ENCODE data around the gene FYN.

DNA sequence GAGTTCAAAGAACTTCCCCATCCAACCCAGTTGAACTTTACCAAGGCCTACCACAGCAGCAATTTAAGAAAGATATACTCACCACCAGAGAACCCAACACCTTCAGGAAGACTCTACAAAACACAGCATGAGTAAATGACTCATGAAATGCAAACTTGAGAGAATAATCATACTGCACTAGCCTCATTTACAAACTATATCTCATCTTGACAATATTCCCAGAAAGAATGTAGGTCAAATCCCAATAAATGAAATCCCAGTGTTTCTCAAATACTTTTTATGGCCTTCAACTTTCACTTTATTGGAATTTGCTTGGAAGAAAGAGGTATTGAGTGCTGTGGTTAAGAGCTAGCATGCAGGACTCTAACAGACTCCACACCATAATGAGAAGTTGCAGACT, 60.0 kb downstream of the FYN start:
- TF ChIP-seq BHLHE40 (IDR thresholded peaks at IDR 0.05; ENCODE audit: borderline replicate concordance) = no peak
- TF ChIP-seq CTBP1 (IDR thresholded peaks at IDR 0.05; ENCODE audit: borderline replicate concordance) = no peak
- no peak for TF ChIP-seq ELF4 (IDR thresholded peaks at IDR 0.05)
- TF ChIP-seq LEF1 (IDR thresholded peaks at IDR 0.05; ENCODE audit: borderline replicate concordance) = no peak
- TF ChIP-seq SP1 (IDR thresholded peaks at IDR 0.05) = no peak
- TF ChIP-seq, protein P1, sequence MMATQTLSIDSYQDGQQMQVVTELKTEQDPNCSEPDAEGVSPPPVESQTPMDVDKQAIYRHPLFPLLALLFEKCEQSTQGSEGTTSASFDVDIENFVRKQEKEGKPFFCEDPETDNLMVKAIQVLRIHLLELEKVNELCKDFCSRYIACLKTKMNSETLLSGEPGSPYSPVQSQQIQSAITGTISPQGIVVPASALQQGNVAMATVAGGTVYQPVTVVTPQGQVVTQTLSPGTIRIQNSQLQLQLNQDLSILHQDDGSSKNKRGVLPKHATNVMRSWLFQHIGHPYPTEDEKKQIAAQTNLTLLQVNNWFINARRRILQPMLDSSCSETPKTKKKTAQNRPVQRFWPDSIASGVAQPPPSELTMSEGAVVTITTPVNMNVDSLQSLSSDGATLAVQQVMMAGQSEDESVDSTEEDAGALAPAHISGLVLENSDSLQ (IDR thresholded peaks at IDR 0.05) = no peak
- TF ChIP-seq NFRKB (IDR thresholded peaks at IDR 0.05) = no peak
- TF ChIP-seq SUZ12 (IDR thresholded peaks at IDR 0.05) = no peak
- TF ChIP-seq FOXA1 (IDR thresholded peaks at IDR 0.05) = no peak
- TF ChIP-seq ARNT (IDR thresholded peaks at IDR 0.05) = no peak
- TF ChIP-seq FOXK2 (IDR thresholded peaks at IDR 0.05) = no peak
